CD4-positive, CD25-positive, alpha-beta regulatory T cell (primary cell): Measurements from ENCODE around the gene PTAR1. TPM values are rescaled to one million over a fixed set of nuclear protein-coding genes. Genes with fewer than 3 reads are reported as not detected.

Experiments used
- ATAC-seq, 2 donors: fragments of 150-1000 bp; cut with Tn5 transposase; one replicate each; pipeline ENCODE4 v1.10.0; 2021; ENCODE audit warnings: low read depth in 2 of 2, moderate number of reproducible peaks in 2 of 2, moderate library complexity in 1 of 2
- DNase-seq, 3 donors: peaks; one replicate each; pipeline versions ENCODE4 v3.0.0 to v3.0.0-alpha.2; 2012 to 2022; ENCODE audit warnings: mixed read lengths in 1 of 3
- H3K27ac ChIP-seq: one replicate; pipeline ENCODE4 v1.7.0; 2013; ENCODE audit warnings: mild to moderate bottlenecking, low read length; ENCODE audit not compliant: insufficient read depth, poor library complexity, severe bottlenecking
- H3K27me3 ChIP-seq: one replicate; pipeline ENCODE4 v1.7.0; 2013; ENCODE audit warnings: low read length; ENCODE audit not compliant: control insufficient read depth, insufficient read depth
- H3K36me3 ChIP-seq: one replicate; pipeline ENCODE4 v1.7.0; 2013; ENCODE audit warnings: mild to moderate bottlenecking, low read length, moderate library complexity; ENCODE audit not compliant: control insufficient read depth, insufficient read depth
- H3K4me1 ChIP-seq: 2 replicates; pipeline ENCODE4 v1.7.0; 2013; ENCODE audit warnings: mild to moderate bottlenecking, low read length; ENCODE audit not compliant: insufficient read depth, control insufficient read depth, poor library complexity, severe bottlenecking
- H3K4me3 ChIP-seq: one replicate; pipeline ENCODE4 v1.7.0; 2013; ENCODE audit warnings: low read depth, mild to moderate bottlenecking, low read length, moderate library complexity
- H3K9me3 ChIP-seq, 2 experiments: 1 replicate in 1 of 2; 2 replicates in 1 of 2; pipeline ENCODE4 v1.7.0; 2013; ENCODE audit warnings: low read length in 2 of 2, mild to moderate bottlenecking in 1 of 2, moderate library complexity in 1 of 2; ENCODE audit not compliant: control insufficient read depth in 2 of 2
- H3K27ac Mint-ChIP-seq, 3 donors: one replicate each; pipeline ENCODE4 v1.8.0; 2020 to 2022; ENCODE audit warnings: mild to moderate bottlenecking in 3 of 3, mixed read lengths in 3 of 3, moderate library complexity in 2 of 3
- H3K27me3 Mint-ChIP-seq: one replicate; pipeline ENCODE4 v1.8.0; 2022; ENCODE audit warnings: mild to moderate bottlenecking, mixed read lengths
- H3K36me3 Mint-ChIP-seq: one replicate; pipeline ENCODE4 v1.8.0; 2020; ENCODE audit warnings: mixed read lengths
- H3K4me1 Mint-ChIP-seq, 4 donors: one replicate each; pipeline ENCODE4 v1.8.0; 2020 to 2022; ENCODE audit warnings: mixed read lengths in 4 of 4, mild to moderate bottlenecking in 1 of 4
- H3K4me3 Mint-ChIP-seq, 4 donors: one replicate each; pipeline ENCODE4 v1.8.0; 2020 to 2022; ENCODE audit warnings: mild to moderate bottlenecking in 4 of 4, mixed read lengths in 4 of 4, moderate library complexity in 3 of 4
- H3K9me3 Mint-ChIP-seq, 7 donors: one replicate each; pipeline ENCODE4 v1.8.0; 2020 to 2022; ENCODE audit warnings: mixed read lengths in 7 of 7, mild to moderate bottlenecking in 3 of 7, moderate library complexity in 2 of 7
- polyA plus RNA-seq, 4 donors: library from polyadenylated mRNA; unstranded; fragments of 300-500 nt; fragmentation: Illumina TruSeq; gene quantifications; one replicate each; pipeline ENCODE4 v1.2.3, GENCODE V29; 2021
- total RNA-seq: library from RNA; stranded (reverse); gene quantifications from one replicate; pipeline ENCODE4 v1.2.3, GENCODE V29; 2022

Gene PTAR1
- total and polyA plus RNA-seq, 5 donors from 2014 or later, result 11.6 to 85.3 (median 16.7) TPM

DNA sequence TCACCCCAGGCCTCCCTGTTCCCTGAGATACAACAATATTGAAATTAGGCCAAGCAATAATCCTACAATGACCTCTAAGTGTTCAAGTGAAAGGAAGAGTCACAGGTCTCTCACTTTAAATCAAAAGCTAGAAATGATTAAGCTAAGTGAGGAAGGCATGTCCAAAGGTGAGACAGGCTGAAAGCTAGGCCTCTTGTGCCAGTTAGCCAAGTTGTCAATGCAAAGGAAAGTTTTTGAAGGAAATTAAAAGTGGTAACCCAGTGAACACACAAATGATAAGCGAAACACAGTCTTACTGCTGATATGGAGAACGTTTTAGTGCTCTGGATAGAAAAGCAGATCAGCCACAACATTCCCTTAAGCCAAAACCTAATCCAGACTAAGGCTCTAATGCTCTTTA, 39.8 kb downstream of the PTAR1 start:
- peak overlapping the region in 1 of 3 donors; percentile 58 for H3K27ac Mint-ChIP-seq
- Histone ChIP-seq H3K9me3 (no peaks in the 10 kb centered on the region), H3K4me1 (no peaks in the 10 kb centered on the region), H3K36me3 (peaks cover 62% of the 10 kb centered on the region), H3K27ac (no peak overlapping the region), H3K4me3 (no peak overlapping the region), H3K27me3 (no peaks in the 10 kb centered on the region)
- peaks cover 61% of the 10 kb centered on the region for H3K36me3 Mint-ChIP-seq
- DNase-seq (no peak), ATAC-seq (no peak)
- H3K9me3 Mint-ChIP-seq, result no peaks in the 10 kb centered on the region
- no peaks in the 10 kb centered on the region for H3K27me3 Mint-ChIP-seq
- no peak overlapping the region for H3K4me3 Mint-ChIP-seq
- peaks cover 0 to 8% (median 5%) of the 10 kb centered on the region in 4 donors for H3K4me1 Mint-ChIP-seq

DNA sequence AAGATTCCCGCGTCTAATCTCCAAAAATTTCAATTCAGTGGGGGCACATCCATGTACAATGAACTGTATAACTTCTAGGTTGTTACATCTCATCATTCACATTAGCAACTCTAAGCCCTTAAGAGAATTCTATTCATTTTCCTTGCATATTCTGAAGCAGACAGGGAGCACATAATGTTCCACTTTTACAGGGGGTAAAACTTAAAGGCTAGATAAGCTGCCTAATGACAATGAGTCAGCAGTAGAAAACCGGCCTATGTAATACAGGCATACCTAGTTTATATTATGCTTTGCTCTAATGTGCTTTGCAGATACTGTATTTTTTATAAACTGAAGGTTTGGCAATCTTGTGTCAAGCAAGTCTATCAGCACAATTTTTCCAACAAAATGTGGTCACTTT, 40.4 kb downstream of the PTAR1 start:
- Histone ChIP-seq H3K27ac (no peak overlapping the region), H3K4me3 (no peak overlapping the region), H3K36me3 (peaks cover 56% of the 10 kb centered on the region), H3K4me1 (no peaks in the 10 kb centered on the region), H3K9me3 (no peaks in the 10 kb centered on the region), H3K27me3 (no peaks in the 10 kb centered on the region)
- H3K4me1 Mint-ChIP-seq, result peaks cover 0 to 8% (median 7%) of the 10 kb centered on the region in 4 donors
- H3K4me3 Mint-ChIP-seq, result no peak overlapping the region
- ATAC-seq (no peak), DNase-seq (no peak)
- H3K27me3 Mint-ChIP-seq, result no peaks in the 10 kb centered on the region
- no peaks in the 10 kb centered on the region for H3K9me3 Mint-ChIP-seq
- H3K27ac Mint-ChIP-seq, result no peak overlapping the region
- H3K36me3 Mint-ChIP-seq, result peaks cover 63% of the 10 kb centered on the region

DNA sequence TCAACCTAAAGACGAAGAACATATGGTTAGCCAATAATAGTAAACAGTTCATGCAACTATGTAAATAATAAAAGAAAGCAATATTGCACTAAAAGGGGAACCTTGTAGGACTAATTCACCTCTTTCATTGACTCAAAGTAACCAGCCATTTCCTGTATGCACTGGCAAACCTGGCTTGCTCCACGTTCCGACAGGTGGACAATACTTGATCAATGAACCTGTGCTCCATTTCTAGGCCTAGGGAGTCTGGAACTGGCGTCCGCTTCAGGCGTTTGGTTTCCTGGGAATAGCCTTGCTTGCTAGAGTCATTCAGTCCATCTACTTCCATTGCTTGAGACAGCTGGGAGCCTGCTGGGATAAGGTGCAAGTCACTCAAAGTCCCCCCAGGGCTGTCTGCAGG, 41.6 kb downstream of the PTAR1 start:
- no peak overlapping the region for H3K27ac ChIP-seq
- no peaks in the 10 kb centered on the region for H3K4me1 ChIP-seq
- H3K27me3 ChIP-seq, result no peaks in the 10 kb centered on the region
- Mint-ChIP-seq H3K27ac (no peak overlapping the region), H3K36me3 (peaks cover 65% of the 10 kb centered on the region), H3K27me3 (no peaks in the 10 kb centered on the region), H3K4me1 (peaks cover 0 to 8% (median 7%) of the 10 kb centered on the region in 4 donors), H3K9me3 (no peaks in the 10 kb centered on the region), H3K4me3 (no peak overlapping the region)
- H3K9me3 ChIP-seq, result no peaks in the 10 kb centered on the region
- peaks cover 46% of the 10 kb centered on the region for H3K36me3 ChIP-seq
- ATAC-seq, result no peak
- DNase-seq, result no peak
- H3K4me3 ChIP-seq, result no peak overlapping the region

DNA sequence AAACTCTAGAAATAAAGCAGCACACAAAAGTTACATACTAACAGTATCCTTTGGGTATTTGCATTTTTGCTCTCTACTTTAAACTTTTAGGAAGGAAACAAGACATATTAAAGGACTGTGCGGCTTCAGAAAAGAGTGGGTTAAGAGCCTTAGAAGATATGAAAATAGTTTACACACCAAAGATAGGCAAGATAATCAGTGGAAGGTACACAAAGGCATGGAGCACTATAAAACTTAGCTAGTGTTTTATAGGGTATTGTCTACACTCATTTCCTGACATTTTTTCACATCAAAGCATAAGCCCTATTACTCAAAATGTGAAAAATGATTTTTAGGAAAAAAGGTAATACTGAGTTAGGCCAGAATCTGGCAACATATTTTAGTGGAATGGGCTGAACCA, 44.0 kb downstream of the PTAR1 start:
- Histone ChIP-seq H3K4me3 (no peak overlapping the region), H3K36me3 (peaks cover 41% of the 10 kb centered on the region), H3K9me3 (no peaks in the 10 kb centered on the region), H3K27ac (no peak overlapping the region), H3K27me3 (no peaks in the 10 kb centered on the region), H3K4me1 (no peaks in the 10 kb centered on the region)
- H3K4me3 Mint-ChIP-seq, result no peak overlapping the region
- peaks cover 0 to 11% (median 5%) of the 10 kb centered on the region in 4 donors for H3K4me1 Mint-ChIP-seq
- H3K27me3 Mint-ChIP-seq, result no peaks in the 10 kb centered on the region
- H3K36me3 Mint-ChIP-seq, result peaks cover 60% of the 10 kb centered on the region
- no peak overlapping the region for H3K27ac Mint-ChIP-seq
- DNase-seq (no peak), ATAC-seq (no peak)
- H3K9me3 Mint-ChIP-seq, result no peaks in the 10 kb centered on the region

DNA sequence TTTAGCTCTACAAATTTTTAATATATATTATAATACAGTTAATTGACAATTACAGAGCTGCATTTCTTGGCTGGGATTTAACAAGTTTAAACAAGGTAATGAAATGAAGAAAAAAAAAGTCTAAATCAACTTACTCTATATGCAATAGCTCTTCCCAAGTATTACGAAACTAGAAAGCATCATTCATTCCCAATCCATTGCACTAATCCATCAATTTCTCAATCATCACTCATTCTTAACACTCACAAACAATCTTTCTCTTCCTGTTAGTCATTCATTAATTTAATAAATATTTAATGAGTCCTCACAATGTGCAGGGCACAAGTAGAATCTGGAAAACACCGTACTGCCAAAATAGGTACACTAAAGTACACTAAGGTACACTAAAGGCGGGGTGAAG, 44.7 kb downstream of the PTAR1 start:
- no peak for DNase-seq
- Mint-ChIP-seq H3K36me3 (peaks cover 61% of the 10 kb centered on the region), H3K4me3 (no peak overlapping the region), H3K9me3 (no peaks in the 10 kb centered on the region), H3K27me3 (no peaks in the 10 kb centered on the region), H3K4me1 (peaks cover 0 to 12% (median 3%) of the 10 kb centered on the region in 4 donors), H3K27ac (no peak overlapping the region)
- H3K4me1 ChIP-seq, result no peaks in the 10 kb centered on the region
- H3K36me3 ChIP-seq, result peaks cover 41% of the 10 kb centered on the region
- no peaks in the 10 kb centered on the region for H3K9me3 ChIP-seq
- H3K27ac ChIP-seq, result no peak overlapping the region
- no peaks in the 10 kb centered on the region for H3K27me3 ChIP-seq
- H3K4me3 ChIP-seq, result no peak overlapping the region
- no peak for ATAC-seq

DNA sequence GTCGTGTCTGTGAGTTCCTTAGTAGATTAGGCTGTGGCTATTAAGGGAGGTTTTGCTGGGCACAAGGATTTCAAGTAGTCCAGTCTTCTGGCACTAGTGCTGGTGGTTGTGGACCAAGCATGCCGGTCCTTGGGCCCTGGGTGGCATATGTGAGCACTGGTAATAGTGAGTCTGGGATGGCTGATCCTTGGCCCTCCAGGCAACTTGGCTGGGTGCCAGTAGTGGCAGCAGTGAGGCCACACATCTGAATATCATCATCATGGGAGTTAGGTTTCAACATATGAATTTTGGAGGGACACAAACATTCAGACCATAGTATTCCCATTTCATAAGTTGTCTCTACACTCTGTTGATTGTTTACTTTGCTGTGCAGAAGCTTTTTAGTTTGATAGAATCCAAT, 62.3 kb downstream of the PTAR1 start:
- Histone ChIP-seq H3K9me3 (peaks cover 20 to 26% of the 10 kb centered on the region in 2 experiments), H3K27me3 (peaks cover 2% of the 10 kb centered on the region), H3K27ac (no peak overlapping the region), H3K4me3 (no peak overlapping the region), H3K36me3 (no peaks in the 10 kb centered on the region), H3K4me1 (no peaks in the 10 kb centered on the region)
- Mint-ChIP-seq H3K4me3 (no peak overlapping the region), H3K9me3 (peaks cover 0 to 35% (median 12%) of the 10 kb centered on the region in 7 donors), H3K36me3 (no peaks in the 10 kb centered on the region), H3K27me3 (peaks cover 18% of the 10 kb centered on the region), H3K27ac (no peak overlapping the region), H3K4me1 (no peaks in the 10 kb centered on the region)
- DNase-seq (no peak), ATAC-seq (no peak)

DNA sequence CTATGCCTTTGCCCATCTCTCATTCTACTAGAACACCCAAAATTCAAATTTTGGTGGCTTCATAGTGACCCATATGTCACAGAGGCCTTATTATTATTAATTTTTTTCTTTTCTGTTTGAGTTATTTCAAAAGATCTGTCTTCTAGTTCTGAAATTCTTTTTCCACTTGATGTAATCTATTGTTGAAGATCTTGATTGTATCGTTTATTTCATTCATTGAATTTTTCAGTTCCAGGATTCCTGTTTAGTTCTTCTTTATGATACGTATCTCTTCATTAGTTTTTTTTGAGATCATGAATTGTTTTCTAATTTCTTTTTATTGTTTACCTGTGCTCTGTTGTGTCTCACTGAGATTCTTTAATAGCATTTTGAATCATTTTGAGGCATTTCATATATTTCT, 63.0 kb downstream of the PTAR1 start:
- no peak for ATAC-seq
- no peak overlapping the region for H3K4me3 ChIP-seq
- no peak for DNase-seq
- H3K4me1 ChIP-seq, result no peaks in the 10 kb centered on the region
- peaks cover 20% of the 10 kb centered on the region for H3K27me3 Mint-ChIP-seq
- no peak overlapping the region for H3K27ac Mint-ChIP-seq
- no peaks in the 10 kb centered on the region for H3K4me1 Mint-ChIP-seq
- peaks cover 2% of the 10 kb centered on the region for H3K27me3 ChIP-seq
- no peaks in the 10 kb centered on the region for H3K36me3 ChIP-seq
- no peaks in the 10 kb centered on the region for H3K36me3 Mint-ChIP-seq
- no peak overlapping the region for H3K27ac ChIP-seq
- H3K4me3 Mint-ChIP-seq, result no peak overlapping the region
- H3K9me3 Mint-ChIP-seq, result peaks cover 0 to 34% (median 11%) of the 10 kb centered on the region in 7 donors
- peaks cover 16 to 24% of the 10 kb centered on the region in 2 experiments for H3K9me3 ChIP-seq

DNA sequence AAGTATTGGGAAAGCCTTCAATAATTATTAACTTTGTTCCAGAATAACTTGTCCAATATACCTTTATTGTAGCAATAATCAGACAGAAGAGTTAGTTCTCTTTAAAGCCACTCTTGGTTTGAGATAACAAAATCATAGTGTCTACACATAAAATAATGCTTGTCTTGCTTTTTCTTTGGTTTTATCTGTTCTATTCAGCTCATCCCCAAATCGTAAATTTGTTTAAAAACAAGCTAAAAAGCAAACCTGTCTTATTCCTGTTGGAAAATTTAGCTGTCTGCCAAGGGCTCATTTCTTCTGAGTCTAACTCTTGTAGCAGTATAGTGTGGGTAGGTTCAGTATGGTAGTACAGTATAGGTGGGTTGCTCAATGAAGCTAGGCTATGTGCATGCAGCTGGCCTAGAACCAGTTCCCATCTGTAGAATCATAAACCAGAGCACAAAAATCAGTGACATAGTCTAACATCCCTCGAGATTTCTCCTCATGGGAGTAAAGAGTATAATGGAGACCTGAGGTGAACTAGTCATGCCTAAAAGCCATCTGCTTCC, 69.7 kb downstream of the PTAR1 start:
- no peaks in the 10 kb centered on the region for H3K4me1 ChIP-seq
- H3K9me3 Mint-ChIP-seq, result peaks cover 0 to 9% (median 3%) of the 10 kb centered on the region in 7 donors

More for the DNA sequence above, 69.7 kb downstream of the PTAR1 start:
- no peak overlapping the region for H3K27ac Mint-ChIP-seq
- peaks cover 10% of the 10 kb centered on the region for H3K27me3 Mint-ChIP-seq
- Histone ChIP-seq H3K27me3 (peaks cover 2% of the 10 kb centered on the region), H3K4me3 (no peak overlapping the region), H3K36me3 (no peaks in the 10 kb centered on the region), H3K9me3 (no peaks in the 10 kb centered on the region), H3K27ac (no peak overlapping the region)
- ATAC-seq, result no peak
- H3K4me1 Mint-ChIP-seq, result no peaks in the 10 kb centered on the region
- H3K4me3 Mint-ChIP-seq, result no peak overlapping the region
- no peaks in the 10 kb centered on the region for H3K36me3 Mint-ChIP-seq
- no peak for DNase-seq
